TTC549 (cell line): ENCODE results near the gene IDH2.

Source experiments
- FAIRE-seq: peaks from 2 replicates; lab custom pipeline; 2012; peaks lifted over from hg19 to GRCh38; lab: Jason Lieb, UNC

IDH2 gene

GRCh38 chr15:90042766-90043529 is 59.3 kb downstream of the IDH2 start:
- no peak for FAIRE-seq

DNA sequence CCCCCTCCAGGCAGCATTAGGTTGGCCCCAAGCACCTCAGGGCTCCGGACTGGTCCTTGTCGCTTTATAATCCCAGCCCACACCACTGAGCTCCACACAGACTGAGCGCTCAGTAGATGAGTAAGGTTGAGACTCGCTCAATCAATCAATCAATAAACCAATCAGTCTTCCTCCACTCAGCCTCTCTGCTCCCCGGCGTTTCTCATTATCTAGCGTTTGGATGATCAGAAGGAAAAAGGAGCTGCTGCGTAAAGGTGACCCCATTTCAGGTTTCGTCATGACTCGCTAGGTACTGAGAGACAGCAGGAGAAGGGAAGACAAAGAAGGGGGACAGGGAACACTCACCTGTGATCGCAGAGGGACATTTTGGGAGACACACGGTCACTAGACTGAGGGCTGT is 59.9 kb downstream of the IDH2 start:
- FAIRE-seq, result no peak

DNA sequence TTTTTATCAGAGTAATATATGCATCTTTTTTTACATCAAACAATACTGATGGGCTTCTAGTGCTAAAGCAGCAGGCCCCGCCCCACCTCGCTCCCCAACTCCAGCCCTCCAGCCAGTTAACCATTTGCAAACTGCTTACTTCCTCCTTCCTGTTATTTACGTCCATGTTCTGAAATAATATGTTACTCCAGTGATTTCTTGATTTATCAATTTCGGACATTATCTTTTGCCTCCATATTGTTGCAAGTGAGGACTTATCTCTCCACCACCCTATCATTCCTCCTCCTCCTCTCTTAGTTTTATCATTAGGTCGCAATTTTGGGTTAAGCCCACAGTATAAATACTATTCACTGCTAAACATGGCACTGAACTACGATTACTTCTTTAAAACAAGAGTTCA is 61.6 kb downstream of the IDH2 start:
- FAIRE-seq, result no peak

- no peak for FAIRE-seq
Measured at GRCh38 chr15:90039996-90040395, 62.3 kb downstream of the IDH2 start.

DNA sequence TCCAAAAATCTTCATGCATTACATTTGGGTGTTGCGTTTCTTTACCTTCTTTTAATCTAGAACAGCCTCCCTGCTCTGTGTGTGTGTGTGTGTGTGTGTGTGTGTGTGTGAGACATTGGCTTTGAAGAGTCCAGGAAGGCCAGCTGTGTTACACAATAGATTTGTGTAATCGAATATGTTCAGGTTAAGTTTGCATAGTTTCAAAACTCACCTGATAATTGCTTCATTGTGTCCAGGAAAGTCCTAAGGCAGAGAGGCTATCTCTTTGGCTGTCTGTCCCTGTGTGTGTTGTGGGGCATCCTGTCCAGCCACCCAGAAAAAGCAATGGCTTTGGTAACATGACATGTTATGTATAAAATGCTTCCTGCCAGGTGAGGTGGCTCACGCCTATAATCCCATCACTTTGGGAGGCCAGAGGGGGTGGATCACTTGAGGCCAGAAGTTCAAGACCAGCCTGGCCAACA is 63.6 kb downstream of the IDH2 start:
- no peak for FAIRE-seq

DNA sequence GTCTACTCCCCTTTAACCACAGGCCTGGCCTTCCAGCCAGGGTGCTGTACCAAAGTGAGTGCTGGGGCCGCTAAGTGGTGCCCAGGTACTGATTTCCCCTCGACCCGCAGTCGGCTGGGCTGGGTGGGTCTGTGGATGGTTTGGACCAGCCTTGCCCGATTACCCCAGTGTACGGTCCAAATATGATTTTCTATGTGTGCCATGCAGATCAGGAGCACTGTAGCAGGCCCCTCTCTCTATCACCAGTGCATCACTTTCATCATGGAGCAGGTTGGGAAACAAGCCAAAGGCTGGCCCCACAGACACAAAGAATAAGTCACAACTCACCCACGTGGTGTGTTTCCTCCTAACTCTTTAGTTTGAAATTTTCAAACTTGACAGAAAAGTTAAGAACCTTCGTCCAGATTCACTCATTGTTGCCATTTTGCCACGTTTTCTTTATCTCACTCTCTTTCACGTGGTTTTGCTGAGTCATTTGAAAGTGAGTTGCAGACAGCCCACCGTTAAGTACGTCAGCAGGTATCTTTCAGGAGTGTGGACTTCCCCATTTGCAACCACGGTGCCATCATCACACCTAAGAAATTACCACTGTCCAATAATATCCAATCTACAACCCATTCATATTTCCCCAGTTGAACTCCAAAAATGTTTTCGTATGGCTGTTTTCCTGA is 64.2 kb downstream of the IDH2 start:
- no peak for FAIRE-seq

DNA sequence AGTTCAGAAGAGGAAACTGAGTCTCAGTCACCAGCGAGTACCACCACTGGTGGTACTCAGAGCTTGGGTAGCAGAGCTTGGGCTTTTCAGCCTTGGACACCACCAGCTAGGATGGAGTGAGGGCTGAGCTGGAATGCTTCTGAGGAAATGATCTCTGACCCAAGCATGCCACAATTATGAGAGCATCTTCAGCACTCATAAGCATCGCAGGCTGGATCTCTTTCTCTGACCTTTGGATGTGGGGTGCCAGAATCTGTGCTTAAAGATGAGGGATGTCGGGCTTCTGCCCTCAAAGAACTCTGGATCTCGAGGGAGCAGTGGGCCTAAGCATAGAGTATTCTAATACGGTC is 64.8 kb downstream of the IDH2 start:
- FAIRE-seq, result no peak

DNA sequence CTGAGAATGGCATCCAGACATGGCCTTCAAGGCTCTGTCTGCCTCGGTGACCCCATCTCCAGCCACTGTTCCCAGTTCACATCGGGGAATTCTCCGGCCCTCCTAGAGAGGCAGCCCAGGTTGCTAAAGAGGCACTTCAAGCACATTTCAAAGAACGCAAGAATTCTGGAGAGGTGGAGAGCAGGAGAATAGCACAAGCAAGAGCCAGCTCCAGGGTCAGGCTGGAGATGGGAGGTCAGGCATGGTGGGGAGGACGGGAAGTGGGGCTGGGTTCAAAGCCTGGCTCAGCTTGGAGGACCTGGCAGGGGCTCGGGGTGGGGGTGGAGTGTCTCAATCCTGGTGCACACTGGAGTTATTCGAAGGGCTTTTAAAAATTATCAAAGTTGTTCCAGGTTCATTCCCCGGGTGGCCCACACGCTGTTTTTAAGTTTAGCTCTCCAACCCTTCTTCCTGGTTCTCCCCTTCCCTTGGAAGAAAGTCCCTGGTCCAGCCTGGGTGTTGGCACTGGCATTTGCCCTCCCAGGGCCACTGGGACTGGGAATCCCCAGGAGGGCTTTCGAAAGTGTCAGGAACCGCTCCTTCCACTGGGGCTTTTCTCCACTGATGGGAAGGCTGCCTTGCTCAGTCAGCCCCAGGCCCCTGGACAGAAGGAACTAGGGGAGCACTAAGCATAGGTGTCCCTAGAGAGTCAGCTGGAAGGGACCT is 65.3 kb downstream of the IDH2 start:
- FAIRE-seq, result no peak

GRCh38 chr15:90036343-90036742 is 65.9 kb downstream of the IDH2 start:
- no peak for FAIRE-seq

DNA sequence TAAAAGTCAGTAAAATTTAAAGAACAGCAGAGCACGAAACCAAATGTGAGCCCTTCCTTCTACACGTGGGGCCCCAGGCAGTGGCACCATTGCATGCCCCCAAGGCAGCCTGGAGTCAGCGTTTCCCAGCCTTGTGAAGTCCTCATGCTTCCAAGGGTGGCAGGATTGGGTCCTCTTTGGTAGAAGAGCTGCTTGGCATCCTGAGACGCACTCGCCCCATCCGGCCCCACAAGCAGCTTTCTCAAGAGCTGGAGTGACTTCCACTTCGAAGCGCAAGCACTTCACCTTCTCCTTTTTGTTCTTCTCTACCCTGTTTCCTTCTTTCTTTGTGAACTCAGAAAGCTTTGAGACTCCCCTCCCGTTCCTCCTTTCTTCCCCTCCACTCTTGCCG is 66.4 kb downstream of the IDH2 start:
- FAIRE-seq, result no peak

GRCh38 chr15:90035095-90035839 is 67.0 kb downstream of the IDH2 start:
- no peak for FAIRE-seq

DNA sequence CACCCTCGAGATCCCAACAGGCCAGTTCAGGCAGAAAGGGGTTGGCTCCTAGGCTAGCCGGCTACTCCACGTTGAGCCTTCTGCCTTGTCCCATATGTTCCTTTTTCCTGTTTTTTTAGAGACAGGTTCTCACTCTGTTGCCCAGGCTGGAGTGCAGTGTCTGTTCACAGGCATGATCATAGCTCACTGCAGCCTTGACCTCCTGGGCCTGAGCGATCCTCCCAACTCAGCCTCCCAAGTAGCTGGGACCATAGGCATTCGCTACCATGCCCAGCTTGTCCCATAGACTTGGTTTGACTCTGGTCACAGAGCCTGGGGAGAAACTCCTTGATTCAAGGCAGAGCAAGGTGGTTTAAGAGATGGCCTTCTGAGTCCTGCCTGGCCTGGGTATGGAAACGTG is 68.8 kb downstream of the IDH2 start:
- no peak for FAIRE-seq
